Heart left ventricle (tissue), 13 donors: ENCODE measurements around the gene FTO.

Source experiments
- CTCF ChIP-seq, 12 donors: fragments of 200-600 bp; sonication (generic) in 4 of 12; IDR thresholded peaks; one replicate each; pipeline versions ENCODE4 v1.5.0 to v1.8.0; 2018 to 2022; ENCODE audit warnings: antibody characterized with exemption in 12 of 12, mild to moderate bottlenecking in 5 of 12
- POLR2A ChIP-seq, 2 donors: fragments of 450-650 bp; IDR thresholded peaks; one replicate each; pipeline ENCODE4 v1.6.1; 2017; ENCODE audit warnings: antibody characterized with exemption in 2 of 2, mild to moderate bottlenecking in 2 of 2, moderate library complexity in 2 of 2
- donor health status: ischemic (EF 13 %, LVEDD 7.1; RV severe dilation, severe dysfunction).
- donor health status: DM: no; HTN: yes; CAD: no.
- donor health status: DM: no; HTN: no; CAD: no.
- donor health status: ischemic (EF 25% LVEDD 6.9; RV normal size, moderate dysfunction).
- donor health status: ischemic (EF 25% LVEDD 5.7; RV mildly dilated, moderate dysfunction).
- donor health status: ischemic (EF 35%, LVEDD 5.7; RV mildly dilated, moderate dysfunction).
- donor health status: nonischemic (EF 11% LVEDD 7.7; RV severe dilation, severe dysfunction).
- donor health status: DM: yes; HTN: yes; CAD: no.
- donor health status: PGD.
- donor health status: ischemic (EF 29% LVEDD 5.4; RV normal size, mild dysfunction).
- donor health status: nonischemic (EF 23%, LVEDD 6.1; RV moderate dilation, normal function).

- TF ChIP-seq CTCF (IDR thresholded peaks at IDR 0.05) (no peak), POLR2A (IDR thresholded peaks at IDR 0.05) (no peak)
Observed at GRCh38 chr16:54175552-54176375, 471.8 kb downstream of the FTO start.
